Caki2 (cell line): ENCODE results near the gene PRG3. TPM values are rescaled to one million over a fixed set of nuclear protein-coding genes. Genes with fewer than 3 reads are reported as not detected.

Source experiments
- DNase-seq: peaks from one replicate; pipeline ENCODE4 v3.0.0-alpha.2; 2015; ENCODE audit warnings: low read depth
- in situ Hi-C: cut with HindIII; loops from 2 replicates; pipeline ENCODE4 v1.10.0; 2016; ENCODE audit warnings: low sequenced_read_pairs, low pct_unique_long_range_greater_than_20kb, mixed read lengths
- total RNA-seq: library from RNA; depleted of rRNA; stranded (reverse); fragments of >200 nt; shearing (Covaris generic); gene quantifications from 2 replicates; pipeline ENCODE4 v1.2.3, GENCODE V29; 2014; ENCODE audit warnings: low replicate concordance

PRG3 gene
- total RNA-seq, 1 experiment from 2014 or later: not detected

GRCh38 chr11:57394203-57394965, 13.4 kb upstream of the PRG3 start:
- in situ Hi-C loops: no loop called here
- no peak for DNase-seq

- in situ Hi-C loops: no loop called here
- no peak for DNase-seq
Measured at GRCh38 chr11:57392763-57393105, 11.8 kb upstream of the PRG3 start.

GRCh38 chr11:57392066-57392762, 11.3 kb upstream of the PRG3 start:
- DNase-seq: no peak
- in situ Hi-C loops: no loop called here

GRCh38 chr11:57391539-57391938, 10.6 kb upstream of the PRG3 start:
- in situ Hi-C loops: no loop called here
- no peak for DNase-seq

GRCh38 chr11:57391111-57391510, 10.2 kb upstream of the PRG3 start:
- in situ Hi-C loops: no loop called here
- DNase-seq: no peak

- DNase-seq: no peak
- in situ Hi-C loops: no loop called here
Measured at GRCh38 chr11:57390535-57390934, 9.6 kb upstream of the PRG3 start, which contains the start of gene PRG2. Gene PRG2 (minus strand): TSS chr11:57390650. CDS start chr11:57389944, 706 bp downstream.

GRCh38 chr11:57387289-57388030, 6.5 kb upstream of the PRG3 start:
- no peak for DNase-seq

GRCh38 chr11:57386178-57386940, 5.4 kb upstream of the PRG3 start:
- in situ Hi-C loops: no loop called here
- no peak for DNase-seq

More at GRCh38 chr11:57387289-57388030, 6.5 kb upstream of the PRG3 start:
- in situ Hi-C loops: no loop called here

GRCh38 chr11:57379732-57380131, 1.2 kb downstream of the PRG3 start:
- DNase-seq: peak; percentile 17

GRCh38 chr11:57378186-57378585, 2.8 kb downstream of the PRG3 start:
- in situ Hi-C loops: no loop called here
- DNase-seq: no peak

More at GRCh38 chr11:57379732-57380131, 1.2 kb downstream of the PRG3 start:
- in situ Hi-C loops: no loop called here

GRCh38 chr11:57377107-57377506, 3.8 kb downstream of the PRG3 start:
- no peak for DNase-seq
- in situ Hi-C loops: no loop called here

- DNase-seq: no peak
- in situ Hi-C loops: no loop called here
Measured at GRCh38 chr11:57376095-57377090, 4.6 kb downstream of the PRG3 start.

GRCh38 chr11:57375490-57375889, 5.5 kb downstream of the PRG3 start:
- in situ Hi-C loops: no loop called here
- DNase-seq: no peak

- no peak for DNase-seq
- in situ Hi-C loops: no loop called here
Measured at GRCh38 chr11:57374966-57375365, 6.0 kb downstream of the PRG3 start.

GRCh38 chr11:57373146-57373545, 7.8 kb downstream of the PRG3 start:
- DNase-seq: no peak
- in situ Hi-C loops: no loop called here

GRCh38 chr11:57370941-57371340, 10.0 kb downstream of the PRG3 start:
- no peak for DNase-seq
- in situ Hi-C loops: no loop called here

GRCh38 chr11:57370251-57370650, 10.7 kb downstream of the PRG3 start:
- in situ Hi-C loops: no loop called here
- DNase-seq: no peak
